ENCODE measurements around the gene BCAS3.

DNA sequence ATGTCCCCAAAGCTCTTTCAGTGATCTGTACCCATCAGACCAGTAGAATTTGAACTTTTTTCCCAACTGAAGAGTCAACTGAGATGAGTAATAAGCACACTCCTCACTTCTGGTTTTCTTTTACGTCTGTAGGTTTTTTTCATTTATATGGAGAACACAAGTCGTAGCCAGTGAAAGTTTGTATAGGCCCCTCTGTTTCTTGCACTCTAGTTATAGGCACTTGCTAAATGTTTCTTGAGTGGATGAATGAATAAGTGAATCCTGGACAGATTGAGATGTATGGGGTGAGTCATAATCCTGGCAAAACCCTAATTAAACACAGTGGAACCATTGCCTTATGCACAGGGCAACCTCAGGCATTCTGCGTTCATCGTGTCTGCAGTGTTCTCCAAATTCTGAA lies 528.3 kb downstream of the BCAS3 start:
- TF ChIP-seq, protein P1, sequence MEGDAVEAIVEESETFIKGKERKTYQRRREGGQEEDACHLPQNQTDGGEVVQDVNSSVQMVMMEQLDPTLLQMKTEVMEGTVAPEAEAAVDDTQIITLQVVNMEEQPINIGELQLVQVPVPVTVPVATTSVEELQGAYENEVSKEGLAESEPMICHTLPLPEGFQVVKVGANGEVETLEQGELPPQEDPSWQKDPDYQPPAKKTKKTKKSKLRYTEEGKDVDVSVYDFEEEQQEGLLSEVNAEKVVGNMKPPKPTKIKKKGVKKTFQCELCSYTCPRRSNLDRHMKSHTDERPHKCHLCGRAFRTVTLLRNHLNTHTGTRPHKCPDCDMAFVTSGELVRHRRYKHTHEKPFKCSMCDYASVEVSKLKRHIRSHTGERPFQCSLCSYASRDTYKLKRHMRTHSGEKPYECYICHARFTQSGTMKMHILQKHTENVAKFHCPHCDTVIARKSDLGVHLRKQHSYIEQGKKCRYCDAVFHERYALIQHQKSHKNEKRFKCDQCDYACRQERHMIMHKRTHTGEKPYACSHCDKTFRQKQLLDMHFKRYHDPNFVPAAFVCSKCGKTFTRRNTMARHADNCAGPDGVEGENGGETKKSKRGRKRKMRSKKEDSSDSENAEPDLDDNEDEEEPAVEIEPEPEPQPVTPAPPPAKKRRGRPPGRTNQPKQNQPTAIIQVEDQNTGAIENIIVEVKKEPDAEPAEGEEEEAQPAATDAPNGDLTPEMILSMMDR (IDR thresholded peaks at IDR 0.05): no peak
- no peak for TF ChIP-seq POLR2A (IDR thresholded peaks at IDR 0.05)

Measured in body of pancreas (tissue), 4 donors.